ENCODE results near the gene CDH4. TPM values are rescaled to one million over a fixed set of nuclear protein-coding genes. Genes with fewer than 3 reads are reported as not detected.

The CDH4 gene
- total and polyA plus RNA-seq, 10 donors, result 0.30 to 20.1 (median 7.7) TPM

DNA sequence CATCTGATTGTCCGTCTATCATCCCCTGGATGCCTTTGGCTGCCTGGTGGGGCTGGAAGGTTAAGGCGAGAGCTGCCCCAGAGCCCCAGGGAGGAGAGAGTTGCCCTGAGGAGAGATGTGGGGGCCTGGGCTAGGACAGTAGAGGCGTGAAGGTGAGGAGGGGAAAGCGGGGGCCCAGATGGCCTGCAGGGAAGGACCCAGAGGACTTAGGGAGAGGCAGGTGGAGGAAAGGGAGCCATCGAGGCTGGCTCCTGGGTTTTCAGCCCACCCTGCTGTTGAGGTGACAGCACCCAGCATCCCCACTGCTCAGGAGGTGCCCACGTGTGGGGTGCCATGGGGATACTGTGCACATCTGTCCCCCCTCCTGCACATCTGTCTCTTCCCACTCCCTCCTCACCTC, 539.9 kb downstream of the CDH4 start:
- WGBS, 5 donors, result 77 to 88% (median 82%) methylated on average over 6 of the region's 6 CpGs
- no peak overlapping the region for H3K4me3 ChIP-seq
- H3K9me3 ChIP-seq, result peaks cover 0 to 11% (median 0%) of the 10 kb centered on the region in 8 donors
- no peaks in the 10 kb centered on the region for H3K36me3 ChIP-seq
- H3K4me1 ChIP-seq, result no peaks in the 10 kb centered on the region
- H3K27me3 ChIP-seq (replicated peaks in 1 of 7), result peaks cover 0 to 8% (median 0%) of the 10 kb centered on the region in 7 donors
- no peak for TF ChIP-seq POLR2A (IDR thresholded peaks at IDR 0.05)
- H3K27ac ChIP-seq, result no peak overlapping the region
- no peak for DNase-seq
- intact Hi-C loops (cut with DNase I; ENCODE audit: low total_unique reads), result no loop called here

DNA sequence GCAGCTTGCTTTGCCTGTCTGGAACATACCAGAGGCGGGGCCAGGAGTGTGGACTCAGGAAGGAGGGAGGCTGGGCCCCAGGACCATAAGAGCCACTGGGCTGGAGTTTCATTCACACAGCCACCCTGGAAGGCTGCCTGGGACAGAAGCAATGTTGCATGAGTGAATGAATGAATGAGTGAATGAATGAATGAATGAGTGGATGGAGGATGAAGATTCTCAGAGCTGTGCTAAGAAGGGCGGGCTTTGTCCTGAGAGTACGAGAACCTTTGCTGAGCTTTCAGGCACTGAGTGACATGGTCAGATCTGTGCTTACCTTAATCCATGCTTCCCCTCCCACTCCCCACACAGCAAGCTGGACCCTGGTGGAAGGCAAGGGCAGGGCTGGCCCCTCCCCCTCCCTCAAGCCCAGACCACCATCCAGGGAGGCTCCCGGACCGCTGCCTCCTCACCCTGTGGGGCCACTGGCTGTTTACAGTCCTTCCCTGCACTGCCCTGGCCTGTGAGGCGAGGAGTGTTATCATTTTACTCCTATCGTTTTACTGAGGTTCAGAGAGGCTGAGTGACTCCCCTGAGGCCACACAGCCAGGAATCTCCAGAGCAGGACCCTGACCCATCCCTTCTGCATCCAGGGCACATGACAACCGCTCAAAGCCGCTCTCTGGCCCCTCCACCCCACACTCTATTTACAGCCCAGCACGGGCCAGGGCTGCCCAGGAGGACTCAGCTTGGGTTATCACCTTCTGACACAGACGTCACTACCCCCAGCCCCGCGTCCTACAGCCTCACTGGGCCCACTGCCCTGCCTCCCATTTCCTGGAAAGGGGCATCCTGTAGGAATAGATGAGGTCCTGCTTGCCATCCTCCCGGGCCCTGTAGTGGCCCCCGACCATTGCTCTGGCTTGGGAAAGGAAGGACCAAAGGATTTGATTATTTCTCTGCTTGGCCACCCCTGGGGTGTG, 543.9 kb downstream of the CDH4 start:
- intact Hi-C loops (cut with DNase I; ENCODE audit: low total_unique reads), result no loop called here
- H3K9me3 ChIP-seq, result peaks cover 0 to 11% (median 0%) of the 10 kb centered on the region in 8 donors
- TF ChIP-seq POLR2A (IDR thresholded peaks at IDR 0.05), result no peak
- TF ChIP-seq, protein P1, sequence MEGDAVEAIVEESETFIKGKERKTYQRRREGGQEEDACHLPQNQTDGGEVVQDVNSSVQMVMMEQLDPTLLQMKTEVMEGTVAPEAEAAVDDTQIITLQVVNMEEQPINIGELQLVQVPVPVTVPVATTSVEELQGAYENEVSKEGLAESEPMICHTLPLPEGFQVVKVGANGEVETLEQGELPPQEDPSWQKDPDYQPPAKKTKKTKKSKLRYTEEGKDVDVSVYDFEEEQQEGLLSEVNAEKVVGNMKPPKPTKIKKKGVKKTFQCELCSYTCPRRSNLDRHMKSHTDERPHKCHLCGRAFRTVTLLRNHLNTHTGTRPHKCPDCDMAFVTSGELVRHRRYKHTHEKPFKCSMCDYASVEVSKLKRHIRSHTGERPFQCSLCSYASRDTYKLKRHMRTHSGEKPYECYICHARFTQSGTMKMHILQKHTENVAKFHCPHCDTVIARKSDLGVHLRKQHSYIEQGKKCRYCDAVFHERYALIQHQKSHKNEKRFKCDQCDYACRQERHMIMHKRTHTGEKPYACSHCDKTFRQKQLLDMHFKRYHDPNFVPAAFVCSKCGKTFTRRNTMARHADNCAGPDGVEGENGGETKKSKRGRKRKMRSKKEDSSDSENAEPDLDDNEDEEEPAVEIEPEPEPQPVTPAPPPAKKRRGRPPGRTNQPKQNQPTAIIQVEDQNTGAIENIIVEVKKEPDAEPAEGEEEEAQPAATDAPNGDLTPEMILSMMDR (IDR thresholded peaks at IDR 0.05 in 8 of 11, conservative IDR thresholded peaks at IDR 0.05 in 3 of 11), result no peak
- no peak for TF ChIP-seq POLR2AphosphoS5 (IDR thresholded peaks at IDR 0.05)
- peaks cover 0 to 25% (median 0%) of the 10 kb centered on the region in 7 donors for H3K27me3 ChIP-seq (replicated peaks in 1 of 7)
- no peak for DNase-seq
- H3K4me3 ChIP-seq, result no peak overlapping the region
- 68 to 84% (median 73%) methylated on average over 13 to 15 of the region's 15 CpGs for WGBS, 5 donors
- no peaks in the 10 kb centered on the region for H3K36me3 ChIP-seq
- no peaks in the 10 kb centered on the region for H3K4me1 ChIP-seq
- H3K27ac ChIP-seq, result no peak overlapping the region

DNA sequence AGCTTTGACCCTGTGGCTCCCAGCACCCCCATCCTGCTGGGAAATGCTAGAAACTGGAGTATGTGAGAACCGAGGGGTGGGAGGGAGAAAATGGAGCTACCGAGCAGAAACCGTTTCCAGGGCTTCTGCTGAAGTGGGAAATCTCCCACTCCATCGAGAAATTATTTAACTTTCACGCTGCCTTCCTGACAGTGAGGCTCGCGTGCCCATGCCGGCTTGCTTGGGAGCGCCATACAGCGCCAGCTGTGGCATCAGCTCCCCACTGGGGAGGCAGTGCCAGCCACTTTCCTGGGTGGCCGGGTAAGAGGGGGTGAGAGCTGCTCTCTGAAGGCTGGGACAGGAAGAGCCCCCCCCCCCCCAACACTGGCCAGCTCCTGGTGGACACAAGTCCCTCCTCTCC, 544.7 kb downstream of the CDH4 start:
- no peaks in the 10 kb centered on the region for H3K36me3 ChIP-seq
- no peak overlapping the region for H3K27ac ChIP-seq
- 64 to 71% (median 69%) methylated on average over 11 of the region's 11 CpGs for WGBS, 5 donors
- TF ChIP-seq POLR2AphosphoS5 (IDR thresholded peaks at IDR 0.05) (no peak), POLR2A (IDR thresholded peaks at IDR 0.05) (no peak)
- TF ChIP-seq, protein P1 (IDR thresholded peaks at IDR 0.05 in 8 of 11, conservative IDR thresholded peaks at IDR 0.05 in 3 of 11), result no peak
- no peaks in the 10 kb centered on the region for H3K4me1 ChIP-seq
- DNase-seq, result no peak
- H3K4me3 ChIP-seq, result no peak overlapping the region
- intact Hi-C loops (cut with DNase I; ENCODE audit: low total_unique reads), result no loop called here
- H3K27me3 ChIP-seq (replicated peaks in 1 of 7), result peaks cover 0 to 32% (median 0%) of the 10 kb centered on the region in 7 donors
- H3K9me3 ChIP-seq, result peaks cover 0 to 6% (median 0%) of the 10 kb centered on the region in 8 donors

DNA sequence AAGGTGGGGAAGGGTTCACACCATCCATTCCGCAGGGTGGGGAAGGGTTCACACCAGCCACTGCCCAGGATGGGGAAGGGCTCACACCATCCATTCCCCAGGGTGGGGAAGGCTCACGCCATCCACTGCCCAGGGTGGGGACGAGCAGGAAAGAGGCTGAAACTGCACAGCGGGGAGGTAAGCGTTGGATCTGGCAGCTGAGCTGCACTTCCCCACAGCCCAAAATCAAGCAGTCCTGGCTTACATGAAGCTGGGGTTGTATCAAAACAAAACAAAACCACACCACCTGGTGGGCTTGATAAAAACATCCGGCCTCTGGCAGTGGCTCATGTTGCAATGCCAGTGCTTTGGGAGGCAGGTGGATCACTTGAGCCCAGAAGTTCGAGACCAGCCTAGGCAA, 545.1 kb downstream of the CDH4 start:
- Histone ChIP-seq H3K9me3 (peaks cover 0 to 4% (median 0%) of the 10 kb centered on the region in 8 donors), H3K4me1 (no peaks in the 10 kb centered on the region), H3K27me3 (replicated peaks in 1 of 7) (peaks cover 0 to 37% (median 0%) of the 10 kb centered on the region in 7 donors), H3K4me3 (no peak overlapping the region), H3K27ac (no peak overlapping the region), H3K36me3 (no peaks in the 10 kb centered on the region)
- intact Hi-C loops (cut with DNase I; ENCODE audit: low total_unique reads), result no loop called here
- TF ChIP-seq POLR2A (IDR thresholded peaks at IDR 0.05) (no peak), POLR2AphosphoS5 (IDR thresholded peaks at IDR 0.05) (no peak)
- TF ChIP-seq, protein P1 (IDR thresholded peaks at IDR 0.05 in 8 of 11, conservative IDR thresholded peaks at IDR 0.05 in 3 of 11), result no peak
- WGBS, 5 donors, result 58 to 87% (median 70%) methylated on average over 7 of the region's 7 CpGs
- DNase-seq, result no peak
